Measurements from ENCODE around the gene XRCC2. TPM values are rescaled to one million over a fixed set of nuclear protein-coding genes. Genes with fewer than 3 reads are reported as not detected.
A peak's percentile ranks its signal among the peaks of the same experiment; 100 is the strongest.
"Not testable (repeated sequence)": the region's sequence is repeated elsewhere in the genome, so short reads cannot be mapped to it uniquely, and the experiment has no call there.

The XRCC2 gene
- total RNA-seq, result under 1 TPM; 0.17 to 0.57 (median 0.43) TPM

GRCh38 chr7:152675759-152676636 lies at the start of gene XRCC2:
Gene XRCC2 (minus strand): TSS chr7:152676141. CDS start chr7:152676079, 62 bp downstream.
- peak within 1 kb of the TSS; percentile 74 to 84 (median 82) for H3K27ac ChIP-seq (replicated peaks in 1 of 4)
- peak within 1 kb of the TSS; percentile 63 to 78 (median 74) for H3K4me3 ChIP-seq
- H3K9me3 ChIP-seq, result no peaks in the 10 kb centered on the region
- peaks cover 11 to 14% (median 12%) of the 10 kb centered on the region in 4 donors for H3K4me1 ChIP-seq
- intact Hi-C loops (cut with DNase I), result loop anchor here (5.0 kb wide), 1 partner anchor 214 kb away; no protein-coding TSS in a partner anchor
- peak; percentile 96 for DNase-seq (ENCODE audit: extremely low spot score)
- WGBS, result 4% methylated on average over 39 of the region's 63 CpGs
- H3K27me3 ChIP-seq, result no peaks in the 10 kb centered on the region
- TF ChIP-seq CTCF (IDR thresholded peaks at IDR 0.05) (peak in 1 of 3 experiments; percentile 27), POLR2AphosphoS5 (IDR thresholded peaks at IDR 0.05) (peak; percentile 93 to 98), POLR2A (IDR thresholded peaks at IDR 0.05; ENCODE audit: low read depth) (peak; percentile 20), EP300 (IDR thresholded peaks at IDR 0.05) (no peak)
- H3K36me3 ChIP-seq, result no peaks in the 10 kb centered on the region

GRCh38 chr7:152723364-152723763 lies 47.4 kb upstream of the XRCC2 start:
- TF ChIP-seq CTCF (IDR thresholded peaks at IDR 0.05) (no peak), EP300 (IDR thresholded peaks at IDR 0.05) (no peak), POLR2A (IDR thresholded peaks at IDR 0.05; ENCODE audit: low read depth) (no peak), POLR2AphosphoS5 (IDR thresholded peaks at IDR 0.05) (no peak)
- Histone ChIP-seq H3K4me1 (no peaks in the 10 kb centered on the region), H3K4me3 (no peak overlapping the region), H3K9me3 (no peaks in the 10 kb centered on the region), H3K36me3 (no peaks in the 10 kb centered on the region), H3K27me3 (no peaks in the 10 kb centered on the region), H3K27ac (replicated peaks in 1 of 4) (no peak overlapping the region)
- intact Hi-C loops (cut with DNase I), result no loop called here
- 87% methylated on average over 2 of the region's 2 CpGs for whole genome bisulfite sequencing
- no peak for DNase-seq (ENCODE audit: extremely low spot score)

- DNase-seq (ENCODE audit: extremely low spot score); H3K4me1 ChIP-seq; H3K4me3 ChIP-seq; H3K36me3 ChIP-seq; intact Hi-C loops (cut with DNase I); H3K27ac ChIP-seq (replicated peaks in 1 of 4); H3K9me3 ChIP-seq; H3K27me3 ChIP-seq: not testable (repeated sequence)
- 95% methylated on average over 1 of the region's 1 CpG for WGBS
Measured at GRCh38 chr7:152712412-152713042, 36.6 kb upstream of the XRCC2 start.

GRCh38 chr7:152711444-152711944 lies 35.6 kb upstream of the XRCC2 start:
- Histone ChIP-seq H3K27ac (replicated peaks in 1 of 4) (no peak overlapping the region), H3K4me3 (no peak overlapping the region), H3K4me1 (peaks cover 0 to 3% (median 0%) of the 10 kb centered on the region in 4 donors), H3K36me3 (no peaks in the 10 kb centered on the region), H3K27me3 (no peaks in the 10 kb centered on the region), H3K9me3 (no peaks in the 10 kb centered on the region)
- TF ChIP-seq POLR2A (IDR thresholded peaks at IDR 0.05; ENCODE audit: low read depth) (no peak), POLR2AphosphoS5 (IDR thresholded peaks at IDR 0.05) (no peak), CTCF (IDR thresholded peaks at IDR 0.05) (no peak), EP300 (IDR thresholded peaks at IDR 0.05) (no peak)
- intact Hi-C loops (cut with DNase I), result no loop called here
- no peak for DNase-seq (ENCODE audit: extremely low spot score)
- 73% methylated on average over 9 of the region's 9 CpGs for WGBS

GRCh38 chr7:152710153-152710442 lies 34.2 kb upstream of the XRCC2 start:
- TF ChIP-seq EP300 (IDR thresholded peaks at IDR 0.05), result no peak
- TF ChIP-seq POLR2A (IDR thresholded peaks at IDR 0.05; ENCODE audit: low read depth), result no peak
- TF ChIP-seq CTCF (IDR thresholded peaks at IDR 0.05), result no peak
- TF ChIP-seq POLR2AphosphoS5 (IDR thresholded peaks at IDR 0.05), result no peak
- DNase-seq (ENCODE audit: extremely low spot score), result no peak
- 73% methylated on average over 2 of the region's 2 CpGs for WGBS
- Histone ChIP-seq H3K27ac (replicated peaks in 1 of 4) (no peak overlapping the region), H3K36me3 (no peaks in the 10 kb centered on the region), H3K9me3 (peaks cover 0 to 6% (median 4%) of the 10 kb centered on the region in 4 donors), H3K4me1 (peaks cover 0 to 4% (median 0%) of the 10 kb centered on the region in 4 donors), H3K27me3 (no peaks in the 10 kb centered on the region), H3K4me3 (no peak overlapping the region)
- intact Hi-C loops (cut with DNase I), result no loop called here
